ENCODE measurements around the gene FOXL3.

Gene FOXL3

DNA sequence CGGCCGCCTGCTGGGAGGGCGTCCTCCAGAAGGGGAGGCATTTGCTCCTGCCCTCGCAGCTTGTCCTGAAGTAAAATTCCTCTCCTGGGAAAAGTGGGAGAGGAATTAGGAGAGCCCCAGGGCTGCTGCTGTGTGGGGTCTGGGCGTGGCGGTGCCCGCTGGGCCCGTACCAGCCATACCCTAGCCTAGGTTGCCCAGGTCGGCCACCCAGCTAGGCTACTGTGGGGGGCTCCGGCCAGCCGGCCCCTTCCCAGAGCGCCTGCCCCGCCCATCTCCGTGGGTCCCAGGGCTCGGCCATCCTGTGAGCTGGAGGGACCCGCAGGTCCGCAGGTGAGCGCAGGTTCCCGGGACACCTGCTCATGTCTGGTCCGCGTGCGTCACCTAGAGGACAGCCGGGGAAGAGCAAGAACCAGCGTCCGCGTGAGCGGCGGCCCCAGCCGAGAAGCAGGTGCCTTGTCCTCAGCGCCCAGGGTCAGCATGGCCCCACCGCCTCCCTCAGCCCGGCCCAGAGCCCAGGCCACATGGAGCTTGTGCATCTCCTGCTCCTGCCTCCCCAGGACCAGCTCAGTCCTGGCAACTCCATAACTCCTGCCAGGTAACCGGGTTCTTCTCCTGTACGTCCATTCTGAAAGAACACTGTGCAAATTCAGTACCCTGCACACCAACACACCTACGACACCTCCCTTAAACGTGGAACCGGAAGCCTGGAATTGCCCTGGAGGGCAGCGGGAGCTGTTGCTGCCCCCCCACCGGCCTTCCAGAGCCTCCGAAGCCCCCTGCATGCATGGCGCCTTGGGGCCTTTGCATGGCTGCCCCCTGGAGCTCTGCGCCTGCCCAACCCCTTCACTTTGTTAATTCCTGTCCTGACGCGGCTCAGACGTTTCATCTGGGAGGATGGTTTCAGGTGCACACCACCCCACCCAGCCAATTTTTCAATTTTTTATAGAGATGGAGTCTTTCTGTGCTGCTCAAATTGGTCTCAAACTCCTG lies 22.8 kb upstream of the FOXL3 start:
- no peak for DNase-seq (ENCODE audit: extremely low spot score)
- ChIA-PET POLR2A (no interaction called here), CTCF (no interaction called here)
- TF ChIP-seq FOXA1 (IDR thresholded peaks at IDR 0.05): no peak
- no peak for TF ChIP-seq HDGF (IDR thresholded peaks at IDR 0.05; ENCODE audit: borderline replicate concordance)
- TF ChIP-seq FOXK2 (IDR thresholded peaks at IDR 0.05): no peak
- TF ChIP-seq FOXM1 (IDR thresholded peaks at IDR 0.05; ENCODE audit: borderline replicate concordance): no peak
- TF ChIP-seq LEF1 (IDR thresholded peaks at IDR 0.05; ENCODE audit: borderline replicate concordance): no peak
- no peak for TF ChIP-seq BHLHE40 (IDR thresholded peaks at IDR 0.05; ENCODE audit: borderline replicate concordance)
- no peak for TF ChIP-seq L3MBTL2 (conservative IDR thresholded peaks at IDR 0.05)
- TF ChIP-seq SUZ12 (IDR thresholded peaks at IDR 0.05): no peak
- TF ChIP-seq, protein P1, sequence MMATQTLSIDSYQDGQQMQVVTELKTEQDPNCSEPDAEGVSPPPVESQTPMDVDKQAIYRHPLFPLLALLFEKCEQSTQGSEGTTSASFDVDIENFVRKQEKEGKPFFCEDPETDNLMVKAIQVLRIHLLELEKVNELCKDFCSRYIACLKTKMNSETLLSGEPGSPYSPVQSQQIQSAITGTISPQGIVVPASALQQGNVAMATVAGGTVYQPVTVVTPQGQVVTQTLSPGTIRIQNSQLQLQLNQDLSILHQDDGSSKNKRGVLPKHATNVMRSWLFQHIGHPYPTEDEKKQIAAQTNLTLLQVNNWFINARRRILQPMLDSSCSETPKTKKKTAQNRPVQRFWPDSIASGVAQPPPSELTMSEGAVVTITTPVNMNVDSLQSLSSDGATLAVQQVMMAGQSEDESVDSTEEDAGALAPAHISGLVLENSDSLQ (IDR thresholded peaks at IDR 0.05): no peak
- no peak for TF ChIP-seq ELF4 (IDR thresholded peaks at IDR 0.05)
- no peak for TF ChIP-seq NFRKB (IDR thresholded peaks at IDR 0.05)
- no peak for TF ChIP-seq ARNT (IDR thresholded peaks at IDR 0.05)
- TF ChIP-seq CTBP1 (IDR thresholded peaks at IDR 0.05; ENCODE audit: borderline replicate concordance): no peak
- TF ChIP-seq SP1 (IDR thresholded peaks at IDR 0.05): no peak

DNA sequence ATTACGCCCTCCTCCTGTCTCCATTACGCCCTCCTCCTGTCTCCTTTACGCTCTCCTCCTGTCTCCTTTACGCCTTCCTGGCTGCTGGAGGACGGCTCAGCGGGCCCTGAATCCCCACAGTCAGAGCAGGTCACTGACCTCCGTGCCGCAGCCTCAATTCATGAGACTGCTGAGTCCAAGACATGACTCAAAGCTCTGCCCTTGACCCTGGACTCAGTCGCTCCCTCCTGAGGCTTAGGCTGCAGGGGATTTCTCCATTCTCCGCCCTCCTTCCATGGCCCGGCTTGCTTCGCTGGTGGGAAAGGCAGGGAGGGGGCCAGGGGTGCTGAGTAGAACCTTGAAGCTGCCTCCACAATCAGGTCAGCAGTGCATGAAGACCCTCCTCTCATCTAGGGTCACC lies 21.0 kb upstream of the FOXL3 start:
- CTCF ChIA-PET: no interaction called here
- no peak for DNase-seq (ENCODE audit: extremely low spot score)
- no peak for TF ChIP-seq FOXA1 (IDR thresholded peaks at IDR 0.05)
- no peak for TF ChIP-seq BHLHE40 (IDR thresholded peaks at IDR 0.05; ENCODE audit: borderline replicate concordance)
- no peak for TF ChIP-seq SUZ12 (IDR thresholded peaks at IDR 0.05)
- no peak for TF ChIP-seq NFRKB (IDR thresholded peaks at IDR 0.05)
- TF ChIP-seq ZNF384 (IDR thresholded peaks at IDR 0.05): no peak
- no peak for TF ChIP-seq L3MBTL2 (conservative IDR thresholded peaks at IDR 0.05)
- TF ChIP-seq ELF4 (IDR thresholded peaks at IDR 0.05): no peak
- TF ChIP-seq HDGF (IDR thresholded peaks at IDR 0.05; ENCODE audit: borderline replicate concordance): no peak
- TF ChIP-seq FOXK2 (IDR thresholded peaks at IDR 0.05): no peak
- no peak for TF ChIP-seq FOXM1 (IDR thresholded peaks at IDR 0.05; ENCODE audit: borderline replicate concordance)
- no peak for TF ChIP-seq CTBP1 (IDR thresholded peaks at IDR 0.05; ENCODE audit: borderline replicate concordance)
- no peak for TF ChIP-seq TARDBP (IDR thresholded peaks at IDR 0.05)
- TF ChIP-seq ARNT (IDR thresholded peaks at IDR 0.05): no peak
- TF ChIP-seq, protein P1 (IDR thresholded peaks at IDR 0.05): no peak
- no peak for TF ChIP-seq SP1 (IDR thresholded peaks at IDR 0.05)
- TF ChIP-seq LEF1 (IDR thresholded peaks at IDR 0.05; ENCODE audit: borderline replicate concordance): no peak
- POLR2A ChIA-PET: no interaction called here

DNA sequence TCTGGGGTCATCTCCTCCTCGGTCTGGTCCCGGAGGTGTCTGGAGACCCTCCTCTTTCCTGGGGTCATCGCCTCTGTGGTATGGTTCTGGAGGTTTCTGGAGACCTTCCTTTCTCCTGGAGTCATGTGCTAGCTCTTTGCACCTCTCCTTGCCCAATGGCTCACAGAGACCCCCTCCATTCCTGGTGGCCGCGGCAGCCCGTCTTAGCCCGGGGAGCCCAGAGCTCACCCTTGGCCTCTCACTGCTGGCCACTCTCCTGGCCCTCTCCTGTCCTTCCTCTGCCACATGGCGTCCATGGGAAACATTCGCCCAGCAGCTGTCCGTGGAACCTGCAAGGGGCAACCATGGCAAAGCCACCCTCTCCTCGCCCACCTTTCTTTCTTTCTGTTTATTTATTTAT lies 20.2 kb upstream of the FOXL3 start:
- CTCF ChIA-PET: no interaction called here
- POLR2A ChIA-PET: no interaction called here
- DNase-seq (ENCODE audit: extremely low spot score): no peak
- TF ChIP-seq CTBP1 (IDR thresholded peaks at IDR 0.05; ENCODE audit: borderline replicate concordance) (no peak), FOXA1 (IDR thresholded peaks at IDR 0.05) (no peak), NFRKB (IDR thresholded peaks at IDR 0.05) (no peak), HDGF (IDR thresholded peaks at IDR 0.05; ENCODE audit: borderline replicate concordance) (no peak), TARDBP (IDR thresholded peaks at IDR 0.05) (no peak), BHLHE40 (IDR thresholded peaks at IDR 0.05; ENCODE audit: borderline replicate concordance) (no peak), L3MBTL2 (conservative IDR thresholded peaks at IDR 0.05) (no peak), FOXM1 (IDR thresholded peaks at IDR 0.05; ENCODE audit: borderline replicate concordance) (no peak), SUZ12 (IDR thresholded peaks at IDR 0.05) (no peak), ZNF384 (IDR thresholded peaks at IDR 0.05) (no peak), SP1 (IDR thresholded peaks at IDR 0.05) (no peak)

DNA sequence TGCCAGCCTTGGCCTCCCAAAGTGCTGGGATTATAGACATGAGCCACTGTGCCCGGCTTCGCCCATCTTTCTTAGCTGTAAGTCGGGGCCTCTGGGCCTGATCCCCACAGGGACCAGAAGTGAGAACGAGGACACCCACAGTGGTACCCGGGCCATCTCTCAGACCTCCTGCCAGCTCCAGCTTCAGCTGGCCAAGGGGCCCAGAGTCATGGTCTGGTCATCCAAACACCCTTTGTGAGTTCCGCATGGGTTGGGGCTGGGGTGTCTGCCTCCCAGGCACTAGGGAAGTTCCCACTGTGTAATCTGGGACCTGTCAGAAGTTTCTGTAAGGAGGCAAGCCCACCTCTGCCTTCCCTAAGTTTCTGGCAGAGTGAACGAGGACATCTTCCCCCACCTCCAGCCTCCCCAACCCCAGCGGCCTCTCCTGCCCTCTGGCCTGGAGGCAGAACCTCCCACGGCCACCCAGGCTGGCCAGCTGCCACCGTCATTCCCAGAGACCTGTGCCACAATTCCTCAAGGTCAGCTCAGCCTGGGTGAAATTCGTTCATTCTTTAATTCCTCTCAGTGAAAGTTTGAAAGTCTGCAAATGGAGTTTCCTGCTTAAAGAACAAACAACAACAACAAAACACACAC lies 19.5 kb upstream of the FOXL3 start:
- POLR2A ChIA-PET: no interaction called here
- no peak for DNase-seq (ENCODE audit: extremely low spot score)
- TF ChIP-seq LEF1 (IDR thresholded peaks at IDR 0.05; ENCODE audit: borderline replicate concordance) (no peak), ARNT (IDR thresholded peaks at IDR 0.05) (no peak), FOXA1 (IDR thresholded peaks at IDR 0.05) (no peak), L3MBTL2 (conservative IDR thresholded peaks at IDR 0.05) (no peak), HDGF (IDR thresholded peaks at IDR 0.05; ENCODE audit: borderline replicate concordance) (no peak), CTBP1 (IDR thresholded peaks at IDR 0.05; ENCODE audit: borderline replicate concordance) (no peak), TARDBP (IDR thresholded peaks at IDR 0.05) (no peak), FOXK2 (IDR thresholded peaks at IDR 0.05) (no peak), ELF4 (IDR thresholded peaks at IDR 0.05) (no peak)
- CTCF ChIA-PET: no interaction called here

DNA sequence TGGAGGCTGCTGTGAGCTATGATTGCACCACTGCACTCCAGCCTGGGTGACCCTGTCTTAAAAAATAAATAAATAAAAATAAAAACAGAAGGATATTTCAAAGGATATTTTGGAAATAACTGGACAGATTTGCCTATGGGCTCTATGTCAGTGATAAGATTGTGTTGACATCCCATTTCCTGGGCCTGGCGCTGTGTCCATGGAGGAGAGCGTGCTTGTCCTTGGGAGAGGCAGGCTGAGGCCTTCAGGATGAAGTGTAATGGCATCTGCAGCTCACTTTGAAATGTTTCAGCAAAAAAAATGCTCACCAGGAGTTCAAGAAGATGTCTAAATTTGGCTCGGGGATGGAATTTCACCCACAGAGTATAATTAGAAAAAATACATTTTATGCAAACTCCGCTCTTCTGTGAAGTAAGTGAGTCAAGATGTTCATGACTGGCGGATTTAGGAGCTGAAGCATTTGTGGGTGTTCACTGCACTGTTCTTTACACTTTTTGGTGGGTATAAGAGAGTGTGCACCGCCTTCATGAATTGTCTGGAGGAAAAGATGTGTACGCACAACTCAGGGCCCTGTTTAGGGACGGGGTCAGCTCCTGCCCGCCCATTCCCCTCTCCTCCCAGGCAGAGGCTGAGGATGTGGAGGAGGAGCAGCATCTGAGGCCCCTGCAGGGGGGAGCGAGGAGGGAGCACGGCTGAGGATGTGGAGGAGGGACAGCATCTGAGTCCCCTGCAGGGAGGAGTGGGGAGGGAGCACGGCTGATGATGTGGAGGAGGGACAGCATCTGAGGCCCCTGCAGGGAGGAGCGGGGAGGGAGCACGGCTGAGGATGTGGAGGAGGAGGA lies 18.5 kb upstream of the FOXL3 start:
- POLR2A ChIA-PET: no interaction called here
- TF ChIP-seq LEF1 (IDR thresholded peaks at IDR 0.05; ENCODE audit: borderline replicate concordance) (no peak), SP1 (IDR thresholded peaks at IDR 0.05) (no peak)
- CTCF ChIA-PET: no interaction called here
- no peak for DNase-seq (ENCODE audit: extremely low spot score)

DNA sequence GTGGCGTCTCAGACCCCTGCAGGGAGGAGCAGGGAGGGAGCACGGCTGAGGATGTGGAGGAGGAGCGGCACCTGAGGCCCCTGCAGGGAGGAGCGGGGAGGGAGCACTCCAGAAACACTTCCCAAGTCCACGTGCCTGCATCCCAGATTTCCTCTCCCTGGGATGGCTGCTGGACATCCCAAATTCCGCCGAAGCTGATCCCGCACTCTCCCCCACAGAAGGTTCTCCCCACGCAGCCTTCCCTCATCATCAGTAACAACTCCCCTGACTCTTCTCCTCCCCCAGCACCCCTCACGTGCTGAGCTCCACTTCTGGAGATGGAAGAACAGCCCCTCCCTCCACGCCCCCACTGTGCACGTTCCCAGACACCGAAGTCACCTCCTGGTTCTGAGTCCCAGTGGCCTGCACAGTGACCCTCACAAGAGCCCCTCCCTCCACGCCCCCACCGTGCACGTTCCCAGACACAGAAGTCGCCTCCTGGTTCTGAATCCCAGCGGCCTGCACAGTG lies 17.8 kb upstream of the FOXL3 start:
- no peak for DNase-seq (ENCODE audit: extremely low spot score)
- TF ChIP-seq SP1 (IDR thresholded peaks at IDR 0.05) (no peak), ARNT (IDR thresholded peaks at IDR 0.05) (no peak), ZNF384 (IDR thresholded peaks at IDR 0.05) (no peak), BHLHE40 (IDR thresholded peaks at IDR 0.05; ENCODE audit: borderline replicate concordance) (no peak), LEF1 (IDR thresholded peaks at IDR 0.05; ENCODE audit: borderline replicate concordance) (no peak), FOXK2 (IDR thresholded peaks at IDR 0.05) (no peak), L3MBTL2 (conservative IDR thresholded peaks at IDR 0.05) (no peak)
- ChIA-PET CTCF (no interaction called here), POLR2A (no interaction called here)

All from HEK293T (cell line).